GM18498 (cell line): Measurements from ENCODE around the gene NKX6-2.
"Not testable (repeated sequence)": the region's sequence is repeated elsewhere in the genome, so short reads cannot be mapped to it uniquely, and the experiment has no call there.

Source experiments
- ATAC-seq: cut with Tn5 transposase; IDR thresholded peaks from one replicate; pipeline ENCODE4 v1.9.1; 2021; ENCODE audit warnings: mild to moderate bottlenecking, moderate library complexity; ENCODE audit not compliant: unreplicated experiment

The NKX6-2 gene

DNA sequence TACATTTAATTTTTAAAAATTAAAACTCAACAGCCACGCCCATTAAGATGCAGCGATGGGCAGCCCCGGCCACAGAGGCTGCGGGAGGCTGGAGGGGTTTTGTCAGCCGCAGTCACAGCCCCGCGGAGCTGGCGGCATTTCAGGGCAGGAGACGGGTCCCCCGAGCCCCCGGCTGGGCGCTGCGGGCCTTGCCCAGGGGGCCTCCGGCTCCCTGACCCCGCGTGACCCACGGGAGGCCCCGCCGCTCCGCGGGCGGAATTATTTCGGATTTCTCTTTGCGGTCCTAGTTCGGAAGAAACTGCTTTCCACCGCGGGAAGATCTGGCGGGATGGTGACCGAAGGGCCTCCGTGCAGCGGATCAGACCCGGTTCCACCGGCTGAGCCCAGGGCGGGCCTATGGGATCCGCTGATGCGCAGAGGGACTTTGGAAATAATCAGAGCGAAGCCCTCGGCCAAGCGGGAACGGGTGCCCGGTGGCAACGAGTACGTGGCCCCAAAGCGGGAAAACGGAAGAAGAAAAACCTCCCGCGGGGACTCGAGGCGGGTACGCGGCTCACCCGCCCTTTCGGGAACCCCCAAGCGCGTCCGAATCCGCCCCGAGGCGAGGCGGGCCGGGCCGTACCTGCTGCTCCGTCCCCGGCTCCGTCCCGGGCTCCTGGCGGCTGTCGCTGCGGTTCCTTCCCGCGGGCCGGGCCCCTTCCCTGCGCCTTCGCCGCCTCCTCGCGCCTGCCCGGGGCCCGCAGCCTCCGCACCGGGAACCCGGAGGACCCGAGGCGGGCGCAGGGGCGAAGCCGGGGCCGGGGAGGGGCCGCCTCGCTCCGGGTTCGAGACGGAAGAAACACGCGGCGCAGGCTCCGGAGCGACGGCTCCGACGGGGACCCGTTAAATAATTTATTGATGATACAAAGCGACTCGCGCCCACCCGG, 1.7 kb downstream of the NKX6-2 start:
- no peak for ATAC-seq

GRCh38 chr10:132783165-132783939, 2.6 kb downstream of the NKX6-2 start:
- ATAC-seq, result no peak

DNA sequence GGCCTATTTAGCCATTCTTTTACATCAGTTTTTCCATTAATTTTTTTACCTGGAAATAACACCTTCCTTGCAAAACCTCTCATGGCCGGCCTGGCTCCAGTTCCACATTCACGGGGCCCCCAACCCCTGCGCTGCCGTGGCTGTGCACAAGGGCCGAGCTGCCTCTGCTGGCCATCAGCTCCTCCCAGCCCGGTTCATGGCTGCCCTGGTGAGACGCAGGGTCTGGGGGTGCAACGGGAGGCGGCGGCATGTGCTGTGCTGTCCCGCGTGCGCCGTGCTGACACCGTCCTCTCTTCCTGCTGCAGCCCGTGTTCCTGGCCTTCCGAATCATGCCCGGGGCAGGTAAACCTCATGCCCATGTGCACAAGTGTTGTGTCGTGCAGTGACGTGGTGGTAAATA, 4.4 kb downstream of the NKX6-2 start:
- ATAC-seq, result no peak

DNA sequence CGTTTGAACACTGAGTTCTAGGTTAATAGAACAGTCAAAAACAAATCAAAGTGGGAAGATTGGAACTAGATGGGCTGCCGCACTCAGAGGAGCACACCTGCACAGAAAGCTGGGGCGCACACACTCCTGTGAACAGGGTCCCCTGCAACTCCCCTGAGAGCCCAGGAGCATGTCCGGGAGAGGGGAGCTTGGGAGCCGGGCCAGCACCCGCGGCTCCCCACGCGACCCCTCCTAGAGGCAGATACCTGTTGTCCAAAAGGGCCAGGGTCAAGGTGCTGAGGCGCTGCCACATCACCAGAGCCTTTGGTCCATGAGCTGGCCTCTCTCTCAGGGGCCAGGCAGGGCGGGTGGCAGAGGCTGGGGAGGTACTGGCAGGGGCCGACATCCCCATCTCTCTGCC, 5.6 kb downstream of the NKX6-2 start:
- ATAC-seq, result no peak

- no peak for ATAC-seq
Measured at GRCh38 chr10:132779549-132780294, 6.2 kb downstream of the NKX6-2 start.

DNA sequence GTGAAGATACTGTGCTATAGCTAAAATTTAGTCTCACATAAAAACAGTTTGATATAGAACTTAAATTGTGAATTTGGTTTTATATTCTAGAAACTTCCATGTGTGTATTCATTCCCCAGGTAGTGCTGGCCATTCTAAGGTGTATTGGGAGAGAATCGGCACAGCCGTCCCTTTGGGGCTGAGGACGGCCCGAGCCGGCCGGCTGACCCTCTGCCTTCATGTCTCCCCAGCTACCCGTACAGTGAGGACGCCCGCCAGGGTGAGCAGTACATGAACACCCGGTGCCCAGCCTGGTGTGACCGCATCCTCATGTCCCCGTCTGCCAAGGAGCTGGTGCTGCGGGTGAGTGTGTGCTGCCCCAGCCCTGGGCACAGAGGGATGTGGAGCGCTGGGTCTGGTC, 8.5 kb downstream of the NKX6-2 start:
- ATAC-seq, result no peak

GRCh38 chr10:132776821-132777220, 9.1 kb downstream of the NKX6-2 start:
- no peak for ATAC-seq

GRCh38 chr10:132776186-132776585, 9.8 kb downstream of the NKX6-2 start:
- no peak for ATAC-seq

DNA sequence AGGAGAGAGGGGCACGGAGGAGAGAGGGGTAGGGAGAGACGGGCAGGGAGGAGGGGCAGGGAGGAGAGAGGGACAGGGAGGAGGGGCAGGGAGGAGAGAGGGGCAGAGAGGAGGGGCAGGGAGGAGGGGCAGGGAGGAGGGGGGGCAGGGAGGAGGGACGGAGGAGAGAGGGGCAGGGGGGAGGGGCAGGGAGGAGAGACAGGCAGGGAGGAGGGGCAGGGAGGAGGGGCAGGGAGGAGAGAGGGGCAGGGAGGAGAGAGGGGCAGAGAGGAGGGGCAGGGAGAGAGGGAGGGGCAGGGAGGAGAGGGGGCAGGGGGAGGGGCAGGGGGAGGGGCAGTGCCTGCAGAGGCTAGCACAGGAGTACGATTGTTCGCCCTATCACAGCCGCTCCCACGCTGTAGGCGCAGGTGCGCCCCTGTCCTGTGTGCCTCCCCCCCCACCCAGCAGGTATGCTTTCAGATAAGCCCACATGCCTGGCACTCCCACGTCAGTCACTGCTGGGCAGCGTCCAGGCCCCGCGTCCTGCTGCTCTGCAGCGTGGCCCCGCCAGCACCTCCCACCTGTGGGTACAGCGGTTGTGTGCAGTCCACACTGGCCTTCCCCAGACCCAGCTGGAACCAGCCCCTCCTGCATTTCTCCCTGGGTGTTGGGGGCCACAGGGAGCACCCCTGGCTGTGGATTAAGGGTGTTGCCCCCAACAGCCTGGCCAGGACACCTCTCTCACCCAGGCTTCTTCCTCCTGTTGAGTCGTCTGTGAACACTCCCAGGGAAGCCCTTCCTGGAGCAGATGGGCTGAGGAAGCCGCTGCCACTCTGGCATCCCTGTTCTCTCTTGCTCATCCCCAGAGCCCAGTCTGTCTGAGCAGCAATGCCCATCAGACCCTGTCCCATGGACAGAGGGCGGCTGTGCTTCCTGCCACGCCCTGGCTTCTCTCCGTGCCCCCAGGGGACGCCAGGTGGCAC, 10.8 kb downstream of the NKX6-2 start:
- no peak for ATAC-seq

DNA sequence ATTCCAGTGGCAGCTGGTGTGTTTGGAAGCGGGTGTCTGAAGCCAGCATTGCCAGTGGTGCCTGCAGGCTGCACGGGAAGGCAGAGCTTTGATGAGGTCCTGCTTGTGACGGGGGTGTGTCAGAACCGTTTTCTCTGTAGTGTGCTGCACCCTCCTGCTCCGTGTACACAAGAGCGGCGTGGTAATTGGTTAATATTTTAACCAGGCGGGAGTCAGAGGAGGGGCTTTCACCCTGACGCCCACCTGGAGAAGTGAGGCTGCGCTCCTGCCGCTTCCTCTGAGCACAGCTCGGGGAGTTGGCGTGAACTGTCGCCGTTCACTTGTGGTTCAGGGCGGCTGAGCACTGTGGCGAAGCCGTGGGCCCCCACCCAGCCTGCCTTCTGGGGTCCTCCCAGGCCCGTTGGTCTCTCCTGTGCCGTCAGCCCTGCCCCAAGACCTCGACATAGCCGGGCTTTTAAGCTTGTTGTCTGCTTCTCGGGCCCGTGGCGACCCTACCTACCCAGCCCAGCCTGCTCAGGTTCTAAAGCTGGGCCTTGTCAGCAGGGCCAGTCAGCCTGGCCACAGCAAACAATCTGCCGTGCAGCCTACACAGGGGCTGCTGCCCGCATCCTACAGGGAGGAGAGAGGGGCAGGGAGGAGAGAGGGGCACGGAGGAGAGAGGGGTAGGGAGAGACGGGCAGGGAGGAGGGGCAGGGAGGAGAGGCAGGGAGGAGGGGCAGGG, 11.6 kb downstream of the NKX6-2 start:
- no peak for ATAC-seq

- not testable (repeated sequence) for ATAC-seq
Measured at GRCh38 chr10:132772816-132773215, 13.1 kb downstream of the NKX6-2 start.

GRCh38 chr10:132770061-132771021, 15.6 kb downstream of the NKX6-2 start:
- no peak for ATAC-seq

- no peak for ATAC-seq
Measured at GRCh38 chr10:132768346-132769248, 17.4 kb downstream of the NKX6-2 start.

GRCh38 chr10:132766291-132766690, 19.7 kb downstream of the NKX6-2 start:
- no peak for ATAC-seq

- no peak for ATAC-seq
Measured at GRCh38 chr10:132765435-132765834, 20.5 kb downstream of the NKX6-2 start.

DNA sequence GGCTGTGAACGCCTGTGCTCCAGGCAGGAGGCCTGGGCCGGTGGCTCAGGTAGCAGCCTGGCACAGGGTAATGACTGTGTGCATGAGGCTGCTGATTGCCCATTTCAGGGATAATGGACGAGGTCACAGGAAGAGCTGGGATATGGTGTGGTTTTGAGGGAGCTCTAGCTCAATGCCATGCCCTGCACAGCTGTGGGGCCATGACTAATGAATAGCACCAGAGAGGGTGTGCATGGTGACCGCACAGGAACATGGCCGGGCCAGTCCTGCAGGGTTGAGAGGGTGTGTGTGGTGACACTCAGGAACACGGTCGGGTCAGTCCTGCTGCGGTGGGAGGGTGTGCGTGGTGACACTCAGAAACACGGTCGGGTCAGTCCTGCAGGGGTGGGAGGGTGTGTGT, 21.8 kb downstream of the NKX6-2 start:
- ATAC-seq, result no peak

DNA sequence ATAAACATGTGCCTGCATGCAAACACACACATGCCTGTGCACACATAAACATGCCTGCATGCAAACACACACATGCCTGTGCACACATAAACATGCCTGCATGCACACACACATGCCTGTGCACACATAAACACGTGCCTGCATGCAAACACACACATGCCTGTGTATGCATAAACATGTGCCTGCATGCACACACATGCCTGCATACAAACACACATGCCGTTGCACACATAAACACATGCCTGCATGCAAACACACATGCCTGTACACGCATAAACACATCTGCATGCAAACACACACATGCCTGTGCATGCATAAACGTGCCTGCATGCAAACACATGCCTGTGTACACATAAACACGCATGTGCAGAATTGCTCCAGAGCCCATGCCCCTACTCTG, 22.4 kb downstream of the NKX6-2 start:
- no peak for ATAC-seq
